MM.1S (cell line): Measurements from ENCODE around the gene PAPOLG.

Experiments used
- CTCF ChIP-seq: fragments of 300-600 bp; sonication (generic); IDR thresholded peaks from 2 replicates; pipeline ENCODE4 v1.5.1; 2016; ENCODE audit warnings: antibody characterized with exemption, low read length, mixed read lengths
- EZH2phosphoT487 ChIP-seq: fragments of 300-600 bp; sonication (generic); IDR thresholded peaks from 2 replicates; pipeline ENCODE4 v1.6.1; 2018; ENCODE audit warnings: antibody characterized with exemption, low read length

GRCh38 chr2:60806595-60806987, 50.5 kb downstream of the PAPOLG start:
- TF ChIP-seq CTCF (no peak), EZH2phosphoT487 (no peak)
